HG03280 (cell line): Measurements from ENCODE around the gene SFT2D1.
"Not testable (repeated sequence)": the region's sequence is repeated elsewhere in the genome, so short reads cannot be mapped to it uniquely, and the experiment has no call there.

ENCODE experiments used
- ATAC-seq: cut with Tn5 transposase; IDR thresholded peaks from one replicate; pipeline ENCODE4 v1.9.1; 2021; ENCODE audit warnings: mild to moderate bottlenecking, moderate library complexity; ENCODE audit not compliant: unreplicated experiment

Gene SFT2D1

GRCh38 chr6:166342349-166343149 is at the start of gene SFT2D1:
SFT2D1 (minus strand) TSS chr6:166342545; CDS start chr6:166342481, 64 bp downstream.
- ATAC-seq = peak; percentile 96

GRCh38 chr6:166389119-166389518 is 46.8 kb upstream of the SFT2D1 start:
- ATAC-seq = no peak

- ATAC-seq = no peak
These were observed 46.1 kb upstream of the SFT2D1 start for GRCh38 chr6:166388290-166389004.

- no peak for ATAC-seq
These were observed 45.4 kb upstream of the SFT2D1 start for GRCh38 chr6:166387642-166388289.

GRCh38 chr6:166387098-166387497 is 44.8 kb upstream of the SFT2D1 start:
- ATAC-seq = not testable (repeated sequence)

- no peak for ATAC-seq
These were observed 43.8 kb upstream of the SFT2D1 start for GRCh38 chr6:166386111-166386510.

GRCh38 chr6:166383802-166384363 is 41.5 kb upstream of the SFT2D1 start:
- ATAC-seq = not testable (repeated sequence)

- ATAC-seq = peak; percentile 89
These were observed 40.8 kb upstream of the SFT2D1 start, which contains the start of gene MPC1 for GRCh38 chr6:166382933-166383801. MPC1 (minus strand) TSS chr6:166382940; CDS start chr6:166382876, 64 bp downstream.

- ATAC-seq = no peak
These were observed 40.2 kb upstream of the SFT2D1 start for GRCh38 chr6:166382500-166382932.

GRCh38 chr6:166381733-166382499 is 39.6 kb upstream of the SFT2D1 start:
- ATAC-seq = peak; percentile 54

GRCh38 chr6:166381381-166381732 is 39.0 kb upstream of the SFT2D1 start:
- ATAC-seq = no peak

GRCh38 chr6:166379800-166380199 is 37.5 kb upstream of the SFT2D1 start:
- ATAC-seq = no peak

GRCh38 chr6:166379103-166379586 is 36.8 kb upstream of the SFT2D1 start:
- no peak for ATAC-seq

- ATAC-seq = no peak
These were observed 35.4 kb upstream of the SFT2D1 start for GRCh38 chr6:166377721-166378120.

- no peak for ATAC-seq
These were observed 32.7 kb upstream of the SFT2D1 start for GRCh38 chr6:166375013-166375412.

- ATAC-seq = no peak
These were observed 28.1 kb upstream of the SFT2D1 start for GRCh38 chr6:166370489-166370888.

GRCh38 chr6:166369782-166370181 is 27.4 kb upstream of the SFT2D1 start:
- no peak for ATAC-seq

- no peak for ATAC-seq
These were observed 24.6 kb upstream of the SFT2D1 start for GRCh38 chr6:166366921-166367320.

- ATAC-seq = no peak
These were observed 23.5 kb upstream of the SFT2D1 start for GRCh38 chr6:166365806-166366205.
